NT2/D1 (cell line): ENCODE results near the gene FOXC2.

ENCODE experiments used
- DNase-seq: peaks from one replicate; pipeline ENCODE4 v3.0.0-alpha.2; 2011; ENCODE audit warnings: low read depth, low spot score
- H3K27me3 ChIP-seq: 2 replicates; pipeline ENCODE4 v1.6.0; 2011; ENCODE audit warnings: mild to moderate bottlenecking; ENCODE audit not compliant: insufficient read length, insufficient read depth
- H3K36me3 ChIP-seq: 2 replicates; pipeline ENCODE4 v1.6.1; 2011; ENCODE audit warnings: mild to moderate bottlenecking, low read length, mixed read lengths; ENCODE audit not compliant: insufficient read depth, insufficient read length
- H3K4me1 ChIP-seq: 2 replicates; pipeline ENCODE4 v1.5.1; 2011; ENCODE audit not compliant: insufficient read depth, insufficient read length
- H3K4me3 ChIP-seq: 2 replicates; pipeline ENCODE4 v1.5.1; 2011; ENCODE audit warnings: low read depth; ENCODE audit not compliant: insufficient read length
- H3K9ac ChIP-seq: 2 replicates; pipeline ENCODE4 v1.6.0; 2011; ENCODE audit warnings: low read depth; ENCODE audit not compliant: insufficient read length
- H3K9me3 ChIP-seq: 2 replicates; pipeline ENCODE4 v1.5.1; 2011; ENCODE audit warnings: mild to moderate bottlenecking, low read length; ENCODE audit not compliant: insufficient read depth
- SUZ12 ChIP-seq: IDR thresholded peaks from 2 replicates; pipeline ENCODE4 v1.6.1; 2011; ENCODE audit not compliant: insufficient read length, insufficient read depth; ENCODE audit errors: extremely low read depth
- YY1 ChIP-seq: IDR thresholded peaks from 2 replicates; pipeline ENCODE4 v1.6.1; 2011; ENCODE audit not compliant: insufficient read length, insufficient read depth
- ZNF274 ChIP-seq: IDR thresholded peaks from 2 replicates; pipeline ENCODE4 v1.6.1; 2011; ENCODE audit warnings: mild to moderate bottlenecking, low read depth, low read length

FOXC2 gene

DNA sequence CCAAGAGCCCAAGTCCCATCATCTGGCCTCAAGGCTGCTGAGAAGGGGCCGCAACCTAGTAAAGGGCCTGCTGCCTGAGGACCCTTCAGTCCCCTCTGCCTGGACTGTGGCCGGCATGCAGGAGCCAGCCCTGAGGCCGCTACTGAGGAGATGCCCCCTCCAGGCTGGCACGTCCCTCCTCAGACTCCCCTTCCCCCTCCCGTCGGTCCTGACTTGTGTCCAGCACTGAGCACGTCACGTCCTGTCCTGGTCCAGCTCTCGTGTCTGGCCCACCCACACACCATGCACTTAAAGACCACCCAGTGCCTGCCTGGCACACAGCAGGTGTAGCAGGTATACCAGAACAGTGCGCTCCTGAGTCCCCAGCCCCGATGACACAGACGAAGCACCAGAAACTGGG is 21.1 kb upstream of the FOXC2 start:
- H3K36me3 ChIP-seq: peaks cover 97% of the 10 kb centered on the region

DNA sequence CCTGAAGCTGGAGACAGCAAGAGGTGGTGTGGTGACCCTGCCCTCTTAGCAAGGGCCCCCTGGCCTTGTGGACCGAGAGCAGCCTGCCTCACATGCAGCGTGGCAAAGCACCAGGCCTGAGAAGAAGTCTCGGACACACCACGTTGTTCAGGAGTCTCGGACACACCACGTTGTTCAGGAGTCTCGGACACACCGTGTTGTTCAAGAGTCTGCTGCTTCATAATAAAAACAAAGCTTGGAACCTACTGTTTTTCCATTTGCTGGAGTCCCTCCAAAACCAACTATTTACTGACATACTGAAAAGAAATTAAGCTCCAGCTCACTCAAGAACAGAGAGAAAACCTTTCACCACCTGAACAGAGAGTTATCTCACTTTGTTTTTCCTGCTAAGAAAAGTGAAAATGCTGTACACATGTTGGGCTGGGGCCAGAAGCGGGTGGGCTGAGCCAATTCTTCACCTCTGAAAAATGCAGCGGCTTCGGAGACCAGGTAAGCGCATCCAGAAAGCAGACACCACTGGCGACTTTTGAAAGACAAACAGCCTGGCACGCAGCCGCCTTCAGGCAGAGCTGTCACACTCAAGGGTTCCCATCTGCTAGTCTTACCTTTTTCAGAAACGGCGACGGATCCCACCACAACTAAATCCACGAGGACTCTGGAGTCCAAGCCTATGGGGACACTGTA is 20.5 kb upstream of the FOXC2 start:
- no peak for DNase-seq

More for the DNA sequence above, 21.1 kb upstream of the FOXC2 start:
- Histone ChIP-seq H3K27me3 (no peaks in the 10 kb centered on the region), H3K4me3 (no peak overlapping the region), H3K9me3 (no peaks in the 10 kb centered on the region), H3K9ac (no peak overlapping the region), H3K4me1 (no peaks in the 10 kb centered on the region)
- TF ChIP-seq SUZ12: no peak
- no peak for TF ChIP-seq YY1
- TF ChIP-seq ZNF274: no peak
- no peak for DNase-seq

GRCh38 chr16:86546638-86547013 is 20.0 kb upstream of the FOXC2 start:
- peaks cover 97% of the 10 kb centered on the region for H3K36me3 ChIP-seq
- no peak for DNase-seq
- H3K9ac ChIP-seq: no peak overlapping the region

More for the DNA sequence above, 20.5 kb upstream of the FOXC2 start:
- Histone ChIP-seq H3K4me1 (no peaks in the 10 kb centered on the region), H3K36me3 (peaks cover 97% of the 10 kb centered on the region), H3K27me3 (no peaks in the 10 kb centered on the region), H3K4me3 (no peak overlapping the region), H3K9ac (no peak overlapping the region), H3K9me3 (no peaks in the 10 kb centered on the region)
- TF ChIP-seq SUZ12 (no peak), YY1 (no peak), ZNF274 (no peak)

GRCh38 chr16:86547286-86547685 is 19.3 kb upstream of the FOXC2 start:
- Histone ChIP-seq H3K9me3 (no peaks in the 10 kb centered on the region), H3K4me3 (no peak overlapping the region), H3K9ac (no peak overlapping the region), H3K4me1 (no peaks in the 10 kb centered on the region), H3K27me3 (no peaks in the 10 kb centered on the region), H3K36me3 (peaks cover 97% of the 10 kb centered on the region)
- TF ChIP-seq SUZ12 (no peak), YY1 (no peak), ZNF274 (no peak)
- no peak for DNase-seq

More at GRCh38 chr16:86546638-86547013, 20.0 kb upstream of the FOXC2 start:
- no peak for TF ChIP-seq SUZ12
- no peak for TF ChIP-seq ZNF274
- no peak overlapping the region for H3K4me3 ChIP-seq
- H3K27me3 ChIP-seq: no peaks in the 10 kb centered on the region
- H3K9me3 ChIP-seq: no peaks in the 10 kb centered on the region
- no peaks in the 10 kb centered on the region for H3K4me1 ChIP-seq

- no peak for DNase-seq
- TF ChIP-seq YY1 (no peak), ZNF274 (no peak), SUZ12 (no peak)
- peaks cover 94% of the 10 kb centered on the region for H3K36me3 ChIP-seq
These were observed 17.3 kb upstream of the FOXC2 start for GRCh38 chr16:86549076-86549892.

GRCh38 chr16:86549893-86550190 is 16.8 kb upstream of the FOXC2 start:
- no peak overlapping the region for H3K4me3 ChIP-seq
- H3K4me1 ChIP-seq: no peaks in the 10 kb centered on the region
- 0 out of 2 replicates have a peak, but pooled peaks cover 5% of the 10 kb centered on the region for H3K9me3 ChIP-seq
- H3K9ac ChIP-seq: no peak overlapping the region
- H3K36me3 ChIP-seq: peaks cover 88% of the 10 kb centered on the region
- DNase-seq: no peak
- TF ChIP-seq SUZ12 (no peak), ZNF274 (no peak), YY1 (no peak)
- H3K27me3 ChIP-seq: no peaks in the 10 kb centered on the region

More at GRCh38 chr16:86549076-86549892, 17.3 kb upstream of the FOXC2 start:
- H3K4me3 ChIP-seq: no peak overlapping the region
- no peak overlapping the region for H3K9ac ChIP-seq
- H3K4me1 ChIP-seq: no peaks in the 10 kb centered on the region
- H3K9me3 ChIP-seq: 0 out of 2 replicates have a peak, but pooled peaks cover 5% of the 10 kb centered on the region
- no peaks in the 10 kb centered on the region for H3K27me3 ChIP-seq

DNA sequence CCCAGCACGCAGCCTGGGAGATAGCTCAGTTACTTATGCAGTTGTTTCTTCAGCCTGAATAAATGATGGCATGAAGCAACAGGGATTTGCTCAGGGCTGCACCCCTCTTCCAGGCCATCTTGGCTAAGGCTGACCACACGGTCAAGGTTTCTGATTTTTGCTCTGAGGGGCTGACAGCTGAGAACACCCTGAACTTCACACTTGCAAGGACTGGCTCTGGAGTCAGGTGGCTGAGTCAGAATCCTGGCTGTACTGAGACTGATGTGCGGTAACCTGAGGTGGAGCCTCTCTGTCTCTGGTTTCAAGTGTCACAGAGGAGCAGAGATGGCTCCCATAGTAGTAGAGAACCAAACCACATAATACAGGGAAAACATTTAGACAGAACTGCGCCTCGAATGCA is 16.3 kb upstream of the FOXC2 start:
- H3K9me3 ChIP-seq: 0 out of 2 replicates have a peak, but pooled peaks cover 5% of the 10 kb centered on the region
- no peak for DNase-seq
- H3K4me1 ChIP-seq: no peaks in the 10 kb centered on the region
- H3K36me3 ChIP-seq: peaks cover 84% of the 10 kb centered on the region
- no peak for TF ChIP-seq YY1
- no peak for TF ChIP-seq ZNF274
- TF ChIP-seq SUZ12: no peak
- H3K9ac ChIP-seq: no peak overlapping the region
- H3K4me3 ChIP-seq: no peak overlapping the region
- no peaks in the 10 kb centered on the region for H3K27me3 ChIP-seq
